Measurements from ENCODE around the gene RAB5IF. TPM values are rescaled to one million over a fixed set of nuclear protein-coding genes. Genes with fewer than 3 reads are reported as not detected.
A peak's percentile ranks its signal among the peaks of the same experiment; 100 is the strongest.

RAB5IF gene
- total RNA-seq, 2 experiments from 2014 or later = 74.5 to 77.1 TPM

GRCh38 chr20:36569847-36570429, 35.6 kb upstream of the RAB5IF start:
- Mint-ChIP-seq H3K27me3 (no peaks in the 10 kb centered on the region), H3K27ac (no peak overlapping the region)

GRCh38 chr20:36571564-36572504, 33.7 kb upstream of the RAB5IF start:
- no peaks in the 10 kb centered on the region for H3K9me3 Mint-ChIP-seq
- TF ChIP-seq CTCF (IDR thresholded peaks at IDR 0.05) = no peak
- no peaks in the 10 kb centered on the region for H3K27me3 Mint-ChIP-seq
- peak; percentile 49 for DNase-seq
- H3K4me3 Mint-ChIP-seq = peak overlapping the region; percentile 91
- peak overlapping the region; percentile 96 for H3K27ac Mint-ChIP-seq
- CTCF ChIA-PET = interaction anchor here (0.8 to 2.2 kb wide), 6 partner anchors 14 to 66 kb away, joined by 3 to 10 read pairs (median 3); partner anchors contain the start of gene RAB5IF
- intact Hi-C loops (cut with micrococcal nuclease) = loop anchor here (5.0 kb wide), 1 partner anchor 35 kb away; the partner anchor contains the start of gene RAB5IF
- H3K36me3 Mint-ChIP-seq (ENCODE audit: low read depth) = peaks cover 22% of the 10 kb centered on the region
- H3K4me1 Mint-ChIP-seq (ENCODE audit: low read depth) = peaks cover 30% of the 10 kb centered on the region
- POLR2A ChIA-PET = interaction anchor here (0.8 to 13.8 kb wide), 8 partner anchors 10 to 106 kb away, joined by 3 to 214 read pairs (median 7); partner anchors contain the start of gene RAB5IF
- ATAC-seq = no peak

More at GRCh38 chr20:36569847-36570429, 35.6 kb upstream of the RAB5IF start:
- intact Hi-C loops (cut with micrococcal nuclease) = loop anchor here (5.0 kb wide), 1 partner anchor 37 kb away; the partner anchor contains the start of gene RAB5IF
- peaks cover 13% of the 10 kb centered on the region for H3K4me1 Mint-ChIP-seq (ENCODE audit: low read depth)
- peaks cover 11% of the 10 kb centered on the region for H3K36me3 Mint-ChIP-seq (ENCODE audit: low read depth)
- no peak for TF ChIP-seq CTCF (IDR thresholded peaks at IDR 0.05)
- peaks cover 4% of the 10 kb centered on the region for H3K9me3 Mint-ChIP-seq
- H3K4me3 Mint-ChIP-seq = no peak overlapping the region
- POLR2A ChIA-PET = interaction anchor here (13.8 kb wide), 1 partner anchor 21 kb away, joined by 214 read pairs; no protein-coding TSS in a partner anchor
- ATAC-seq (no peak), DNase-seq (no peak)
- CTCF ChIA-PET = interaction anchor here (1.0 to 2.2 kb wide), 5 partner anchors 11 to 36 kb away, joined by 3 to 9 read pairs (median 3); partner anchors contain the start of gene RAB5IF

GRCh38 chr20:36572701-36573102, 32.9 kb upstream of the RAB5IF start:
- ChIA-PET POLR2A (interaction anchor here (0.6 to 13.8 kb wide), 9 partner anchors 10 to 606 kb away, joined by 3 to 214 read pairs (median 6); partner anchors contain the start of genes MROH8, RAB5IF and RPN2), CTCF (interaction anchor here (0.8 to 1.7 kb wide), 3 partner anchors 15 to 618 kb away, joined by 3 read pairs; partner anchors contain the start of gene SCAND1)
- no peaks in the 10 kb centered on the region for H3K9me3 Mint-ChIP-seq
- ATAC-seq = peak; percentile 77
- peaks cover 30% of the 10 kb centered on the region for H3K4me1 Mint-ChIP-seq (ENCODE audit: low read depth)
- intact Hi-C loops (cut with micrococcal nuclease) = loop anchor here (5.0 kb wide), 1 partner anchor 35 kb away; the partner anchor contains the start of gene RAB5IF
- TF ChIP-seq CTCF (IDR thresholded peaks at IDR 0.05) = no peak
- DNase-seq = peak; percentile 89
- H3K4me3 Mint-ChIP-seq = peak overlapping the region; percentile 91
- peaks cover 20% of the 10 kb centered on the region for H3K36me3 Mint-ChIP-seq (ENCODE audit: low read depth)
- H3K27ac Mint-ChIP-seq = peak overlapping the region; percentile 96
- no peaks in the 10 kb centered on the region for H3K27me3 Mint-ChIP-seq

- POLR2A ChIA-PET = interaction anchor here (0.6 to 13.8 kb wide), 10 partner anchors 9 to 619 kb away, joined by 3 to 214 read pairs (median 4); partner anchors contain the start of genes MROH8, RAB5IF and RPN2
- ATAC-seq = peak; percentile 81
Observed at GRCh38 chr20:36573103-36573797, 32.3 kb upstream of the RAB5IF start, which contains the start of gene TGIF2. Gene TGIF2 (plus strand): TSS chr20:36573597. CDS start chr20:36578775, 5,178 bp downstream.

More at GRCh38 chr20:36573103-36573797, 32.3 kb upstream of the RAB5IF start, which contains the start of gene TGIF2:
- Mint-ChIP-seq H3K27me3 (no peaks in the 10 kb centered on the region), H3K4me3 (peak within 1 kb of the TSS; percentile 91), H3K9me3 (no peaks in the 10 kb centered on the region), H3K4me1 (ENCODE audit: low read depth) (peaks cover 30% of the 10 kb centered on the region), H3K27ac (peak within 1 kb of the TSS; percentile 96), H3K36me3 (ENCODE audit: low read depth) (peaks cover 25% of the 10 kb centered on the region)
- intact Hi-C loops (cut with micrococcal nuclease) = loop anchor here (5.0 kb wide), 1 partner anchor 34 kb away; the partner anchor contains the start of gene RAB5IF
- no peak for TF ChIP-seq CTCF (IDR thresholded peaks at IDR 0.05)
- CTCF ChIA-PET = interaction anchor here (1.0 to 3.1 kb wide), 4 partner anchors 15 to 619 kb away, joined by 3 to 17 read pairs (median 4); partner anchors contain the start of genes RAB5IF and SCAND1
- DNase-seq = peak; percentile 91

Measured in activated CD8-positive, alpha-beta T cell treated with anti-CD3 and anti-CD28 coated beads for 36 hours (primary cell).